Panc1 (cell line): ENCODE data around the gene HMGN2. TPM values are rescaled to one million over a fixed set of nuclear protein-coding genes. Genes with fewer than 3 reads are reported as not detected.

Experiments
- ATAC-seq: fragments of 200-7000 bp; cut with Tn5 transposase; 2 replicates; pipeline ENCODE4 v1.9.1; 2020; ENCODE audit warnings: mild to moderate bottlenecking, moderate library complexity
- BruUV-seq: library from RNA; stranded (reverse); fragments of 400-500 nt; replicated peaks from 2 replicates; lab custom pipeline; 2021; lab: Mats Ljungman, UMichigan
- CTCF ChIA-PET: fragments of 300-600 bp; sonication (Branson Sonifier 250); formaldehyde crosslinking; loops from one replicate; lab custom pipeline; 2022; ENCODE audit warnings: antibody characterized with exemption; lab: Charles Lee
- POLR2A ChIA-PET: fragments of 300-600 bp; sonication (Branson Sonifier 250); formaldehyde crosslinking; loops from one replicate; lab custom pipeline; 2022; ENCODE audit warnings: antibody characterized with exemption; lab: Charles Lee
- DNase-seq: peaks from one replicate; pipeline ENCODE4 v3.0.0-alpha.2; 2010; ENCODE audit warnings: low read depth, low spot score
- H3K27ac ChIP-seq: 2 replicates; pipeline ENCODE4 v1.5.1; 2011; ENCODE audit warnings: mild to moderate bottlenecking, low read length, inconsistent platforms
- H3K27me3 ChIP-seq: fragments of 200-500 bp; sonication (Bioruptor generic); 2 replicates; pipeline ENCODE4 v1.6.0; 2014; ENCODE audit warnings: low read length, inconsistent platforms; ENCODE audit not compliant: control insufficient read depth, insufficient read depth
- H3K36me3 ChIP-seq: fragments of 200-500 bp; sonication (Bioruptor generic); 2 replicates; pipeline ENCODE4 v1.5.1; 2014; ENCODE audit warnings: inconsistent platforms, mild to moderate bottlenecking, low read length, moderate library complexity; ENCODE audit not compliant: control insufficient read depth, insufficient read depth
- H3K4me1 ChIP-seq: 2 replicates; pipeline ENCODE4 v1.5.1; 2011; ENCODE audit warnings: inconsistent platforms, mild to moderate bottlenecking, low read length, moderate library complexity; ENCODE audit not compliant: control insufficient read depth, insufficient read depth
- H3K4me3 ChIP-seq, 2 experiments: 2 replicates each; pipeline ENCODE4 v1.5.1; 2011 to 2012; ENCODE audit warnings: low read depth in 2 of 2, low read length in 2 of 2, mild to moderate bottlenecking in 2 of 2, inconsistent platforms in 1 of 2, moderate library complexity in 1 of 2
- H3K9me3 ChIP-seq: fragments of 200-500 bp; sonication (Bioruptor generic); 2 replicates; pipeline ENCODE4 v1.5.1; 2014; ENCODE audit warnings: low read depth, mild to moderate bottlenecking, inconsistent platforms, low read length, moderate library complexity; ENCODE audit not compliant: control insufficient read depth, insufficient read depth
- POLR2AphosphoS5 ChIP-seq: IDR thresholded peaks from 2 replicates; pipeline ENCODE4 v1.6.1; 2012; ENCODE audit warnings: mild to moderate bottlenecking, low read depth, low read length, moderate library complexity
- SIN3A ChIP-seq: IDR thresholded peaks from 2 replicates; pipeline ENCODE4 v1.6.1; 2012; ENCODE audit warnings: low read depth, mild to moderate bottlenecking, low read length, moderate library complexity, borderline replicate concordance; ENCODE audit not compliant: insufficient read depth
- TCF7L2 ChIP-seq: IDR thresholded peaks from 2 replicates; pipeline ENCODE4 v1.6.1; 2011; ENCODE audit warnings: mild to moderate bottlenecking, low read depth, low read length, inconsistent platforms
- in situ Hi-C: cut with HindIII; loops from 2 replicates; pipeline ENCODE4 v1.10.0; 2016; ENCODE audit warnings: low sequenced_read_pairs, low pct_unique_long_range_greater_than_20kb
- intact Hi-C: fragments of 100-400 bp; cut with micrococcal nuclease; formaldehyde crosslinking; loops from one replicate; pipeline ENCODE4 v1.10.0; 2022; ENCODE audit not compliant: unreplicated experiment
- total RNA-seq: library from RNA; stranded (reverse); gene quantifications from one replicate; pipeline ENCODE4 v1.2.1, GENCODE V29; 2021; ENCODE audit not compliant: unreplicated experiment
- TF ChIP-seq, protein P1 (sequence below): fragments of 450-650 bp; IDR thresholded peaks from 2 replicates; pipeline ENCODE4 v1.5.1; 2017; ENCODE audit warnings: mild to moderate bottlenecking
- TF ChIP-seq, protein P2 (sequence below), 2 experiments: IDR thresholded peaks; 2 replicates each; pipeline ENCODE4 v1.6.1; 2011 to 2012; ENCODE audit warnings: low read depth in 2 of 2, control low read depth in 1 of 2, low read length in 1 of 2, mild to moderate bottlenecking in 1 of 2, moderate library complexity in 1 of 2; ENCODE audit not compliant: insufficient read depth in 1 of 2

Gene HMGN2
- total RNA-seq, 1 experiment from 2014 or later = 496 TPM

GRCh38 chr1:26469558-26469957, 2.7 kb upstream of the HMGN2 start:
- POLR2A ChIA-PET = interaction anchor here (0.6 kb wide), 1 partner anchor 319 kb away, joined by 6 read pairs; no protein-coding TSS in a partner anchor
- Histone ChIP-seq H3K27me3 (no peaks in the 10 kb centered on the region), H3K4me1 (peaks cover 18% of the 10 kb centered on the region), H3K36me3 (peaks cover 17% of the 10 kb centered on the region), H3K9me3 (no peaks in the 10 kb centered on the region), H3K4me3 (no peak overlapping the region), H3K27ac (no peak overlapping the region)
- TF ChIP-seq TCF7L2 (no peak), POLR2AphosphoS5 (no peak), SIN3A (no peak)
- TF ChIP-seq, protein P1, sequence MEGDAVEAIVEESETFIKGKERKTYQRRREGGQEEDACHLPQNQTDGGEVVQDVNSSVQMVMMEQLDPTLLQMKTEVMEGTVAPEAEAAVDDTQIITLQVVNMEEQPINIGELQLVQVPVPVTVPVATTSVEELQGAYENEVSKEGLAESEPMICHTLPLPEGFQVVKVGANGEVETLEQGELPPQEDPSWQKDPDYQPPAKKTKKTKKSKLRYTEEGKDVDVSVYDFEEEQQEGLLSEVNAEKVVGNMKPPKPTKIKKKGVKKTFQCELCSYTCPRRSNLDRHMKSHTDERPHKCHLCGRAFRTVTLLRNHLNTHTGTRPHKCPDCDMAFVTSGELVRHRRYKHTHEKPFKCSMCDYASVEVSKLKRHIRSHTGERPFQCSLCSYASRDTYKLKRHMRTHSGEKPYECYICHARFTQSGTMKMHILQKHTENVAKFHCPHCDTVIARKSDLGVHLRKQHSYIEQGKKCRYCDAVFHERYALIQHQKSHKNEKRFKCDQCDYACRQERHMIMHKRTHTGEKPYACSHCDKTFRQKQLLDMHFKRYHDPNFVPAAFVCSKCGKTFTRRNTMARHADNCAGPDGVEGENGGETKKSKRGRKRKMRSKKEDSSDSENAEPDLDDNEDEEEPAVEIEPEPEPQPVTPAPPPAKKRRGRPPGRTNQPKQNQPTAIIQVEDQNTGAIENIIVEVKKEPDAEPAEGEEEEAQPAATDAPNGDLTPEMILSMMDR = no peak
- TF ChIP-seq, protein P2, sequence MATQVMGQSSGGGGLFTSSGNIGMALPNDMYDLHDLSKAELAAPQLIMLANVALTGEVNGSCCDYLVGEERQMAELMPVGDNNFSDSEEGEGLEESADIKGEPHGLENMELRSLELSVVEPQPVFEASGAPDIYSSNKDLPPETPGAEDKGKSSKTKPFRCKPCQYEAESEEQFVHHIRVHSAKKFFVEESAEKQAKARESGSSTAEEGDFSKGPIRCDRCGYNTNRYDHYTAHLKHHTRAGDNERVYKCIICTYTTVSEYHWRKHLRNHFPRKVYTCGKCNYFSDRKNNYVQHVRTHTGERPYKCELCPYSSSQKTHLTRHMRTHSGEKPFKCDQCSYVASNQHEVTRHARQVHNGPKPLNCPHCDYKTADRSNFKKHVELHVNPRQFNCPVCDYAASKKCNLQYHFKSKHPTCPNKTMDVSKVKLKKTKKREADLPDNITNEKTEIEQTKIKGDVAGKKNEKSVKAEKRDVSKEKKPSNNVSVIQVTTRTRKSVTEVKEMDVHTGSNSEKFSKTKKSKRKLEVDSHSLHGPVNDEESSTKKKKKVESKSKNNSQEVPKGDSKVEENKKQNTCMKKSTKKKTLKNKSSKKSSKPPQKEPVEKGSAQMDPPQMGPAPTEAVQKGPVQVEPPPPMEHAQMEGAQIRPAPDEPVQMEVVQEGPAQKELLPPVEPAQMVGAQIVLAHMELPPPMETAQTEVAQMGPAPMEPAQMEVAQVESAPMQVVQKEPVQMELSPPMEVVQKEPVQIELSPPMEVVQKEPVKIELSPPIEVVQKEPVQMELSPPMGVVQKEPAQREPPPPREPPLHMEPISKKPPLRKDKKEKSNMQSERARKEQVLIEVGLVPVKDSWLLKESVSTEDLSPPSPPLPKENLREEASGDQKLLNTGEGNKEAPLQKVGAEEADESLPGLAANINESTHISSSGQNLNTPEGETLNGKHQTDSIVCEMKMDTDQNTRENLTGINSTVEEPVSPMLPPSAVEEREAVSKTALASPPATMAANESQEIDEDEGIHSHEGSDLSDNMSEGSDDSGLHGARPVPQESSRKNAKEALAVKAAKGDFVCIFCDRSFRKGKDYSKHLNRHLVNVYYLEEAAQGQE (IDR thresholded peaks at IDR 0.05; ENCODE audit: insufficient read depth in 1 of 2, low read depth in 2 of 2, low read length in 1 of 2) = no peak
- DNase-seq = no peak
- in situ Hi-C loops = no loop called here
- ATAC-seq = no peak
- CTCF ChIA-PET = interaction anchor here (0.6 to 1.9 kb wide), 4 partner anchors 10 to 184 kb away, joined by 3 to 7 read pairs (median 4); no protein-coding TSS in a partner anchor
- no TSS peak for BruUV-seq
- intact Hi-C loops = no loop called here

GRCh38 chr1:26470878-26471497, 1.3 kb upstream of the HMGN2 start:
- DNase-seq (no peak), ATAC-seq (peak; percentile 4)
- peaks cover 21% of the 10 kb centered on the region for H3K36me3 ChIP-seq
- H3K9me3 ChIP-seq = no peaks in the 10 kb centered on the region
- peak overlapping the region; percentile 69; the same call in 1 of the 2 replicates for H3K27ac ChIP-seq
- CTCF ChIA-PET = interaction anchor here (0.6 to 1.9 kb wide), 5 partner anchors 11 to 317 kb away, joined by 3 to 7 read pairs (median 4); no protein-coding TSS in a partner anchor
- intact Hi-C loops (loop anchor here (10.0 kb wide), 1 partner anchor 64 kb away; no protein-coding TSS in a partner anchor), in situ Hi-C loops (no loop called here)
- POLR2A ChIA-PET = no interaction called here
- TSS peak; percentile 69 for BruUV-seq
- no peak for TF ChIP-seq SIN3A
- TF ChIP-seq TCF7L2 = no peak
- TF ChIP-seq, protein P1 = no peak
- TF ChIP-seq, protein P2 (IDR thresholded peaks at IDR 0.05; ENCODE audit: insufficient read depth in 1 of 2, low read depth in 2 of 2, low read length in 1 of 2) = no peak
- peak; percentile 36; the same call in 1 of the 2 replicates for TF ChIP-seq POLR2AphosphoS5
- H3K4me1 ChIP-seq = peaks cover 21% of the 10 kb centered on the region
- H3K27me3 ChIP-seq = no peaks in the 10 kb centered on the region
- H3K4me3 ChIP-seq = peak overlapping the region; percentile 81 to 83
